ACHN (cell line): ENCODE data around the gene FAM193A.
"Not testable (repeated sequence)": the region's sequence is repeated elsewhere in the genome, so short reads cannot be mapped to it uniquely, and the experiment has no call there.

Source experiments
- DNase-seq: peaks from one replicate; pipeline ENCODE4 v3.0.0-alpha.2; 2015
- in situ Hi-C: cut with HindIII; loops from 2 replicates; pipeline ENCODE4 v1.10.0; 2017; ENCODE audit warnings: low sequenced_read_pairs, low pct_ligation_motif_present, low pct_unique_long_range_greater_than_20kb

The FAM193A gene

DNA sequence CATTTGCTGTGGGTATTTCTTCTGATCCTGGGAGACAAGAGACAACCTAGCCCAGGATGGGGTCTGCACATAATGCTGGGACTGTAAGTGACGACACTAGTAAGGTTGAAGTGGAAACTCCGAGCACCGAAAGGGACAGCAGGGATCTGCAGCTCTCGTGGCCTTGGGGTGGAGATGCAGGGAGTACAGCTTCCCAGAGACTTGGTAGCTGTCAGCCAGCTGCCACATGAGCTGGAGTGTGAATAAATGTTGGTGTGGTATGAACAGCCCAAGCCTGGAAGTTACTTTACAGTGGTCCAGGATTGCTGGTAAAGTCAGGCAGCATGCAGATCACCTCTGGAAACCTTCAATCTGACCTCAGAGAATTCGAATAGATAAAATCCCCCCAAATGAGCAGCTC lies 97.6 kb downstream of the FAM193A start:
- in situ Hi-C loops = no loop called here
- DNase-seq = no peak

DNA sequence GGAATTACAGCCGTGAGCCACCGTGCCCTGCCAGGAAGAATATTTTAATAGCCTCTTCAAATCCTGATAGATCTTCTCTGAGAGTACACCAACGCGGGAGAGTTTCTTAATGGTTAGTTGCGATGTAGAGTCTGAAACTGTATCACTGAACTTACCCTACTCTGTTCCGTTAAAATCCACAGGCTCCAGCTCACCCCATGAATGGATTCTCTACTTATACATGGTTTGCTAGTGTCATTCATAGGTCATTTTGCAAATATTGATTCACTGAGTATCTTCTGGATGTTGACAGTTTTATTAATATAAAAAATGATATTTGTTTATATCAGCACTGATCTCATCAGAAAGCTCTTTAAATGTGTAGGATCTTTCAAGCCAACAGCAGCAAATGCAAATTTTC lies 99.9 kb downstream of the FAM193A start:
- in situ Hi-C loops = no loop called here
- no peak for DNase-seq

DNA sequence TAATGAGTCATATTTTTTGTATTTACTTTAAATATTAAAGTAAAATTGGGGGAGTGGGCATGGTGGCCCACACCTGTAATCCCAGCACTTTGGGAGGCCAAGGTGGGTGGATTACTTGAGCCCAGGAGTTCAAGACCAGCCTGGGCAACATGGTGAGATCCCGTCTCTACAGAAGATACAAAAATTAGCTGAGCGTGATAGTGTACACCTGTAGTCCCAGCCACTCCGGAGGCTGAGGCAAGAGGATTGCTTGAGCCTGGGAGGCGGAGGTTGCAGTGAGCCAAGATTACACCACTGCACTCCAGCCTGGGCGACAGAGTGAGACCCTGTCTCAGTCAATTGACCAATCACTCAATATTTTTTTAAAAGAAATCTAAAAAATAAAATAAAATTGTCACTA lies 100.5 kb downstream of the FAM193A start:
- DNase-seq, in situ Hi-C loops: not testable (repeated sequence)

DNA sequence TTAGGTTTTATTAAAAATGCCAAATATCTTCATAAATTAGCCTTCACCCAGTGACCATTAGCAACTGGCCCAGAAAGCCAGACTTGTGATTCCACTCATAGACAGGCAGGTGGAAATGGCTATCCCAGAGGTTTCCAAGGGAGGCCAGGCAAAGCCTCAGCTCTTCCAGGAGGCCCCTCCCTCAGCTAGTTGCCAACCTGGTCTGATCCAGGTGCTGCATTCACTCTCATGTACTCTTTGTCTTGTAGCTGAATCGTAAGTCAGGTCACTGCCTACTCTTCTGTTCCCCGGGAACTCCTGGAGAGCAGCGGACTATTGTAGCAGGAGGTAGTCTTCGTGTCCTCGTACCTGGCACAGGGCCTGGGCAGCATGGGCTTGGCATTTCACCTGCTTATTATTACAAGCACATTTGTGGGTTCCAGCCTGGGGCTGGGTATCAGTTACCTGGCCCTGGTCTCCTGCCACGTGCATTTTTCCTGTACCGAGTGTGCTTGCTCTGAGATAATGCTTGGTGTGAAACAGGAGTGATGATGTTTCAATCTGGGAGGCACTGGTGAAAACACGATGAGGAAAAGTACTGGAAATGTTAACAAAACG lies 101.6 kb downstream of the FAM193A start:
- in situ Hi-C loops = no loop called here

DNA sequence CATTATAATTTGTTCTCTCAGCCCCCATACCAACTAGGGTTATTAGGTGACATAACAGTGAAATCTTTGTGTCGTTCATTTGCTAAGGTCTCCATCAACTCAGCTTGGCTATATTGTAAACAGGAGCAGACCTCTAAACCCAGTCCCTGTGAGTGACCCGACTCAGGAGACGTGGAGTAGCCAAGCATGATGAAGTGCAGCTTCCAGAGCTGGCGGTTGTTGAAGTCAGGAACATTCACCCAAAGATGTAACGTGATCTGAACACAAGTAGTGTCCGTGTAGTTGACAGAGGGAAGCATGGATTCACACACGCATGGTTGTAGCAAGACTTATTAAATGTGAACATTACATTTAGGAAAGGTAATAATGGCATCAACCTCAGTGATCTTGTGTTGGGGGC lies 102.3 kb downstream of the FAM193A start:
- DNase-seq = no peak
- in situ Hi-C loops = no loop called here

More for the DNA sequence above, 101.6 kb downstream of the FAM193A start:
- no peak for DNase-seq

DNA sequence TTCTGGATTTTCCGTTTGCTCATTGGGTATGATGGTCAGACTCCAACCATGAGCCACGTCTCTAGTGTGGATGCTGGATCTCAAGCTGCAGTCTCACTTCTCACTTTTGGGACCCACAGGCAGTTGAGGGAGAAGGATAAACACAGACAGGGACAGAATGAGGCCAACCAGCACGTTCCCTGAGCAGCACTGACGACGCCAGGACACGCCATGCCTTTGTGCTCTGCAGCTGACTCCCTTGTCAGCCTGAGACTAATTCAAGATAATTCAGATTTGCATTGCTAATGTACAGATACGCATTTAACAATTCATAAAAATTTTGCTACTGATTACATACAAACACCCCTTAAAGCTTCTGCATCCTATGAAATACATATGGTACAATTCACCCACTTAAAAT lies 106.5 kb downstream of the FAM193A start:
- in situ Hi-C loops = no loop called here
- DNase-seq = no peak

DNA sequence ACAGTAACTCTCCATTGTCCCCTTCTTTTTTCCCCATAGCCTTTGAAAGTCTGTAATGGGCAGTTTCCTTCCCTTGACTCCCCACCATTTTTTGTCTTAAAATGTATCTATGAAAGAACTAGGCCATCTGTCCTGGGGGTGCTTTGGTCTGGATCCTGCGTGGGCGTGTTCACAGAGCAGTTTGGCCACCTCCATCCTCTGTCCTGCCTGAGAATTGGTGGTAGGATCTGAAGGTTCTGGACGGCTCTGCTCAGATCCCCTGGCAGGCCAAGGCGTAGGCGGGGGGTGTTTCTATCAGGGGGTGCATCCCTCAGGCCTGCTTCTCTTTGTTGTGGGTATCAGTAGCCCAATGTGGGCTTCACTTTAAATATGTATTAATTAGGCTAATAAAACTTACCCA lies 107.1 kb downstream of the FAM193A start:
- in situ Hi-C loops = no loop called here
- no peak for DNase-seq

DNA sequence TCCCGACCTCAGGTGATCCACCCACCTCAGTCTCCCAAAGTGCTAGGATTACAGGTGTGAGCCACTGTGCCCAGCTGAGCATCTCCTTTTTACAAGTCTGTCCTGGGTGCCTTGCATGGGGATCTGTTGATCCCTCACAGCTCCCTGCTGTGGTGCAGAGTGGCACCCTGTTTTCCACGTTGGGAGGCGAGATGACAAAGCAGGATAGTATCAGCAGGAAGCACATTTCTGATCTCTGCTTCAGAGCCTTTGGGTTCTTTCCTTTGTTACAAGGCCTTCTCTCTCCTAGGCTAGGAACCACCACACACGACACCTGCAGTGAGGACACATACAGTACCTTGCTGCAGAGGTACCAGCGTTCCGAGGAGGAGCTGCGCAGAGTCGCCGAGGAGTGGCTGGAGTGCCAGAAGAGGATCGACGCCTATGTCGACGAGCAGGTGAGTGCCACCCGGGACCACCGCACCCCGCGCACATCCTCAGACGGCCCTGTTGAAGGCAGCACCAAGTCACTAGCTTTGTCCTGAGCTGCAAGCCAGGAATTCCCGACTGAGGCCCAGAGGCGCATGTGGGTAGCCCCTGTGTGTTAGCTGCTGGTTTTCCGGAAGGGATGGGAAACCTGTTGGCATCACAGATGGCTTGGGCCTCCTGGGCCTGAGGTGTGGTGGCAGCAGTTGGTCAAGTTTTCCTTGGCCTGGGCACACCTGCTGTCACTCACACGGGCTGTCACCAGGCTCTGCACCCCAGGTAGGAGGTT lies 110.1 kb downstream of the FAM193A start:
- DNase-seq = no peak
- in situ Hi-C loops = no loop called here

DNA sequence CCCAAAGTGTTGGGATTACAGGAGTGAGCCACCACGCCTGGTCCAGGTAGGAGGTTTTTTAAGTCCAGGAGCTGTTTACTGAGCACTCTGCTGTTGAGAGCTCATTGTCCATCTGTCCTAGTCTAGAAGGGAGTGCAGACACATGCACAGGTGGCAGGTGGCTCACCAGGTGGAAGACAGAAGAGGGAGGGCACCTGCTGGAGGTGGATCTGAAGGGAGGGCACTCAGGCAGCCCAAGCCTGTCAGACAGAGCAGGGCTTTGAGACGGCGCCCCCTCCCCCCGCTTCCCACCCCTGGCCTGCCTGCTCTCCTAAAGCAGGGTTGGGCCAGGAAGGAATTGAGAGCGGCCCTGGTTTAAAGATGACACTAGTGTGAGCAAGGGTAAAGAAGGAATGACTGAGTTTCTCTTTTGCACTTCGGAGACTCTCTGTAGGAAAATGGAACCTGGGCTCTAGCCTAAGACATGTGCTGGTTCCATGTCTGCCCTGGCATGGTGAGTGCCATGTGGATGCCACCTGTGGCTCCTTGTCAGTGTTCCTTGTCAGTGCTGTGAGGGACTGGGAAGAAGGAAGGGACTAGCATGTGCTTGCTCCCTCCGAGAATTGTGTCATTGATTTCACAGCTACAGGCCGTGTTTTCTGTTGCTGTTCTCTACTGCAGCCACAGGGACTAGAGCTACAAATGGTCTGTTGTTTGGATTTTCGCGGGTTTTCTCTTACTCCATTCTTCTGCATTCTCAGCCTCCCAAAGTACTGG lies 111.1 kb downstream of the FAM193A start:
- in situ Hi-C loops = no loop called here

DNA sequence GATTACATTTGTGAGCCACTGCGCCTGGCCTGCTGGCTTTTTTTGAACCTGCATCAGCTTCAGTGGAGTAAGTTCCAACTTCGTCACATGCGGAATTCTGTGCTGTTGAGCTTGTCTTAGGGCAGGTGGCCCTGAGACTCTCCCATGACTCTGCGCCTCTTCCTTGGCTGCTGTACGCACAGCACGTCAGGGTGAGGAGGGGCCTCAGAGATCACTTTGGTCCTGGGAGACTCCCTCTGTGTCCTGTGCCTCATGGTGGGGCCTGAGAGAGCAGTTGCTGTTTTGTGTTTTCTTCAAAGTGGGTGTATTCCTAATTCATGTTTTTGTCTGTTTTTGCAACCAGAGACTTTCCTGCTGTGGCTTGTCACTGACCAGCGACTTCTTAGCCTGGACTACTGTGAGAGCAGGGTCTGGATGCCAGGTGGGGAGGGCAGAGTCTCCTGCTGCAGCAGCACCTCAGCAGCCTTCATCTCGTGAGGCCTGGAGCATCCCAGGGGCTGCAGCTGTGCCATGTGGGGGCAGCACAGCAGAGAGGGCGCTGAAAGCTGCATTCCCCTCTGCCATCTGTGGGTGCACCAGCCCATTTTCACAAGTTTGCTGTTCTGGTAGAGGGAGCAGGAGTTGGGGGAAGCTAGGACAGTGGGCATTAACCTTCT lies 111.8 kb downstream of the FAM193A start:
- DNase-seq = no peak
- in situ Hi-C loops = no loop called here

More for the DNA sequence above, 111.1 kb downstream of the FAM193A start:
- DNase-seq = no peak

DNA sequence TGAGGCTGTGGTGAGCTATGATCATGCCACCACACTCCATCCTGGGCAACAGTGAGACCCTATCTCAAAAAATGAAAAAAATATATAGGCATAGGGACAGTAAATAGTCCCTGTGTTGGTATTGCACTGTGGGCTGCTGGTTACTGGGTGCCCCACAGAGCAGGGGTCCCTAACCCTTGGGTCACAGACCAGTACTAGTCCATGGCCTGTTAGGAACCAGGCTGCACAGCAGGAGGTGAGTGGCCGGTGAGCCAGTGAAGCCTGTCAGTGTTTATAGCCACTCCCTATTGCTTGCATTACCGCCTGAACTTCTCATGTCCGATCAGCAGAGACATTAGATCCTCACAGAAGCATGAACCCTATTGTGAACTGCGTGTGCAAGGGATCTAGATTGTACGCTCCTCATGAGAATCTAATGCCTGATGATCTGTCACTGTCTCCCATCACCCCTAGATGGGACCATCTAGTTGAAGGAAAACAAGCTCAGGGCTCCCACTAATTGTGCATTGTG lies 113.2 kb downstream of the FAM193A start:
- no peak for DNase-seq
- in situ Hi-C loops = no loop called here

DNA sequence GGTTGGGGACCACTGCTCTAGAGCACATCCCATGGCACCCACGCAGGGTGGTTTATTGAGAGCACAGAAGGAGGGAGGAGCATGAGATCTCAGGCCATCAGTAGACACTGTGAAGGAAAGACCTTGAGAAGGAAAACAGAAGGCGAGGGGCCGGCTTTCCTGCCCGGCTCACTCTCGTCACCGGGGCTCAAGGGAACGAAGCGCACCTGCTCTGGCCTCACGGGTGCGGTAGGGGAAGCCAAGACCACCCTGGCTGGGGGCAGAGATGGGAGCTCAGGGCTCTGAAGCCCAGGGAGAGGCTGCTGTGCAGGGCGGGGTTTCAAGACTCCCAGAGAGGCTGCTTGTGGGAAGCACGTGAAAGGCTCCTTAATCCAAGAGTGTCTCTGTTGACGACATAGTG lies 113.8 kb downstream of the FAM193A start:
- in situ Hi-C loops = no loop called here
- DNase-seq = no peak

DNA sequence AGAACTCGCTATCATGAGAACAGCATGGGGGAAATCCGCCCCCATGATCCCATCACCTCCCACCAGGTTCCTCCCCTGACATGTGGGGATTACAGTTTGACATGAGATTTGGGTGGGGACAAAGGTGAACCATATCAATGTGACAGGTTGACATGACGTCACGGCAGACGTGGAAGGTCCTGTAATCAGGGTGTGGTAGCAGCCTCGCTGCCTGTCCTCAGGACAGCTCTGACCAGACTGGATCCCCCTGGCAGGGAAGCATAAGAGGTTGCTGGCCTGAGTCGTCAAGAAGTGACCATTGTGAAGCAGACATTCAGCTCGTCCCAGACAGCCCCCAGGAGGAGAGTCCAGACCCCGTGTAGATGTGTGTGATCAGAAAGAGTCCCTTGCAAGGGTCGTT lies 115.1 kb downstream of the FAM193A start:
- in situ Hi-C loops = no loop called here
- DNase-seq = no peak

DNA sequence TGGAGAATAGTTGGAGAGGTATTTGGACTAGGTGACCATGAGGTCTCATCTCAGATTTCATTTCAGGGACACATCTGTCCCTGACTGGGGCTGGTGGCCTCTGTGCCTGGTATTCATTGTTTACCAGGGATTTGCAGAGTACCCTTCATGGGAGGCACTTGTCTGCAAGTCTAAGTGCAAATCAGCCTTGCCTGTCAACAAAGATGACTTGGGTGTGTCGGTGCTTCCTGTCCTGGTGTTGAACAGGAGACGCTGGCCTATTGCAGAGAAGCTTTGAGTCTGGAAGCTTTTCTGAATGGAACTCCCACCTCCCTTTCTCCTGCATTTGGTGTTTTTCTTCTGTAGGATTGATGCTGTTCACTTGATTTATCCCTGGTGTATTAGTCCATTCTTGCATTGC lies 115.6 kb downstream of the FAM193A start:
- no peak for DNase-seq
- in situ Hi-C loops = no loop called here

DNA sequence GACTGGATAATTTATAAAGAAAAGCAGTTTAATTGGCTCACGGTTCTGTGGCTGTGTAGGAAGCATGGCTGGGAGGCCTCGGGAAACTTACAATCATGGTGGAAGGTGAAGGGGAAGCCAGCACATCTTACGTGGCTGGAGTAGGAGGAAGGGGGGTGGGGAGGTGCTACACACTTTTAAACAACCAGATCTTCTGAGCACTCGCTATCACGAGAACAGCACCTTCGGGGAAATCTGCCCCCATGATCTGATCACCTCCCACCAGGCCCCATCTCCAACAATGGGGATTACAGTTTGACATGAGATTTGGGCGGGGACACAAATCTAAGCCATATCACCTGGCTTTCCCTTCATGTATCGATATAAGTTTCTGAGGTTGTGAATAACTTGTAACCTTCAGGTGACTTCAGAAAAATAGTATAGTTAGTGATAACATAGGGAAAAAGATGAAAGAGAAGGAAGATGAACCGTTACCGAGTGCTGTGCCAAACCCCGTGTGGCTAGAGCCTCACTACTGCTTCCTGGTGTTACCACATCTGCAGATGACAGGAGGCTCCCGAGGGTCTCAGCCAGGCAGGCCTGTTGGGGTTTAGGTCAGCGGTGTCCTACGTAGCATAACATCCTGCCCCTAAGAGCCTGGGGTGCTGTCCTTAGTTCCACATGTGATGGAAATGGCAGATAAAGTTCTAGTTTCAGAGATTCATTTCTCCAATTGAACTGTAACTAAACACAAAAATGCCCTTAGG lies 116.1 kb downstream of the FAM193A start:
- no peak for DNase-seq
- in situ Hi-C loops = no loop called here

DNA sequence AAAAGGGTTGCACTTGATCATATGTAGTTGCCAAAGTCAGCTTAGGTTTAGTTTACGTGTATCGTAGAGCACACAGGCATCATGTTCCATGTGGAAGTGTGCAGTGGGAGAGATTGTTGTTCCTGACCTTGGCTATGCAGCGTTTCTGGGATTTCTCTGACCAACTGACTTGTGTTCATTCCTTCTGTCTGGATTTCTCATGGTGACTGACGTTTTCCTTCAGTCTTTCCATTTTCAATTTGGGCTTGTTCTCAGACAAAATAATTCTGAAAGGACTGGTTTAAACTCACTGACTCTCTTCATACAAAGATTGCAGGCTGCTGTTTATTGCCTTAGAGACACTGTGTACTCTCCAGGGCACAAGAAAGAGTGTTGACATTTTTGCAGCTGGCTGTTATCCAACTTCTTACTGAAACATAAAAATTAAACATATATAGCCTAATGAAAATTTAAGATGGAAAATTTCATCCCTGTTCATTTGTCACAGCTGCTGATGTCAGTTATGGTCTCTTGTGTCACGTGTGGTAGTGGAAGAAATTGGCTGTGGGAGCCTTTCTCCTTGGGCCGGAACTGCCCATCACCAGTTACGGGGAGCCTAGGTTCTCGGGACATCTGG lies 124.3 kb downstream of the FAM193A start:
- in situ Hi-C loops = no loop called here
- no peak for DNase-seq

DNA sequence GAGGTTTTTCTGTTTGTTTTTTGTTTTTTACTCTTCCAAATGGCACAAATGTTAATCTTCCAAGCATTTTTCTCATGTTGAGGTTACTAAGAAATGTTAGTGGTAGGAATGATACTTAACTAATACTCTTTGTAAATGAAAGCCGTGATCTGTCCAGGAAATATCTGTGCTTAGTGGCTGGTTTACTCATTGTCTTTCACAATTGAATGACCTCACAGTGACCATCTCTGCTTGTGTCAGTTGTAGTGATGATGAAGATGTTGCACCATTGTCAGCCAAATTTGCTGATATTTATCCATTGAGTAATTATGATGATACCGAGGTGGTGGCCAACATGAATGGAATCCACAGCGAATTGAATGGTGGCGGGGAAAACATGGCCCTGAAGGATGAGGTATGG lies 126.2 kb downstream of the FAM193A start:
- DNase-seq = peak; percentile 26
- in situ Hi-C loops = no loop called here

DNA sequence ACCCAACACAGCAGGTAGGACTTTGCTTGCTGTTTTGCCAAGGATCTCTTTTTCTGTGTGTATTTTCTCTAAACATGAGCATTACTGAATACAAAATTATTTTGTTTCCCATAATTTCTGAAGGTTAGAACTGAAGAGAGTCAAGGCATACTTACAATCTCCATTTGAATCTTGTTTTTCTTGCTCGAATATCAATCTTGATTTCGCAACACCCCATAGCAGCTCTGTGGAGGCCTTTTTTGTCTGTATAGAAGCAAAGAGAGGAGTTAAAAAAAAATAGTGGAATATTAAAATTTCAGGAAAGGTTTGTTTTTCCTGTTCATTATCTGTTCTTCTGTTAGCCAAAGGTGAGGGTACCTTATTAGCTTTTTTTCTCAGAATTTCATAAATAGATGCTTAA lies 126.8 kb downstream of the FAM193A start:
- in situ Hi-C loops = no loop called here
- no peak for DNase-seq
